SKM-1 (cell line): ENCODE measurements around the gene STX5.
"Not testable (repeated sequence)": the region's sequence is repeated elsewhere in the genome, so short reads cannot be mapped to it uniquely, and the experiment has no call there.

Experiments used
- DNase-seq: peaks from one replicate; lab custom pipeline; 2025; ENCODE audit not compliant: unreplicated experiment; lab: John Stamatoyannopoulos, UW

Gene STX5

GRCh38 chr11:62831520-62832335 lies at the start of gene STX5:
TSS of gene STX5 (minus strand) at chr11:62832051. CDS start at chr11:62831243, 808 bp downstream.
- DNase-seq = peak; percentile 95

- peak; percentile 81 for DNase-seq
Measured at GRCh38 chr11:62880803-62881578, 49.1 kb upstream of the STX5 start, which contains the start of gene SLC3A2. TSS of gene SLC3A2 (plus strand) at chr11:62880896. CDS start at chr11:62881024, 128 bp downstream.

GRCh38 chr11:62880231-62880802 lies 48.5 kb upstream of the STX5 start:
- no peak for DNase-seq

GRCh38 chr11:62879235-62879978 lies 47.6 kb upstream of the STX5 start:
- DNase-seq = no peak

- no peak for DNase-seq
Measured at GRCh38 chr11:62876712-62877111, 44.9 kb upstream of the STX5 start.

- no peak for DNase-seq
Measured at GRCh38 chr11:62875698-62876478, 44.0 kb upstream of the STX5 start.

GRCh38 chr11:62874851-62875250 lies 43.0 kb upstream of the STX5 start:
- DNase-seq = no peak

- no peak for DNase-seq
Measured at GRCh38 chr11:62865635-62866034, 33.8 kb upstream of the STX5 start.

- DNase-seq = no peak
Measured at GRCh38 chr11:62863687-62864335, 32.0 kb upstream of the STX5 start.

GRCh38 chr11:62861564-62862192 lies 29.8 kb upstream of the STX5 start:
- DNase-seq = not testable (repeated sequence)

GRCh38 chr11:62860835-62861563 lies 29.1 kb upstream of the STX5 start:
- DNase-seq = no peak

GRCh38 chr11:62859281-62859703 lies 27.4 kb upstream of the STX5 start:
- not testable (repeated sequence) for DNase-seq

GRCh38 chr11:62858201-62858600 lies 26.4 kb upstream of the STX5 start:
- no peak for DNase-seq

- no peak for DNase-seq
Measured at GRCh38 chr11:62857541-62857982, 25.7 kb upstream of the STX5 start.

GRCh38 chr11:62856333-62856895 lies 24.6 kb upstream of the STX5 start:
- DNase-seq = no peak

GRCh38 chr11:62855571-62856332 lies 23.9 kb upstream of the STX5 start:
- DNase-seq = peak; percentile 97

- DNase-seq = no peak
Measured at GRCh38 chr11:62854825-62855570, 23.1 kb upstream of the STX5 start.
